H1 (cell line): ENCODE data around the gene SWT1. TPM values are rescaled to one million over a fixed set of nuclear protein-coding genes. Genes with fewer than 3 reads are reported as not detected.

Experiments used
- CTCF ChIA-PET: fragments of 300-600 bp; sonication (Branson Sonifier 250); formaldehyde crosslinking; loops from one replicate; lab custom pipeline; 2021; ENCODE audit not compliant: partially characterized antibody; lab: Charles Lee
- POLR2A ChIA-PET: fragments of 300-600 bp; sonication (Branson Sonifier 250); formaldehyde crosslinking; loops from one replicate; lab custom pipeline; 2021; ENCODE audit warnings: inconsistent platforms; ENCODE audit not compliant: partially characterized antibody; lab: Charles Lee
- DNase-seq, 2 experiments: peaks; one replicate each; pipeline versions ENCODE4 v3.0.0 to v3.0.0-alpha.2; 2010 to 2022; ENCODE audit warnings: low spot score in 2 of 2, low read depth in 1 of 2, mixed read lengths in 1 of 2
- FAIRE-seq: peaks from 2 replicates; lab custom pipeline; 2011; peaks lifted over from hg19 to GRCh38; lab: Jason Lieb, UNC
- H2AFZ ChIP-seq: 2 replicates; pipeline ENCODE4 v1.8.1; 2012; ENCODE audit warnings: low read length, inconsistent platforms
- H2AK5ac ChIP-seq: 2 replicates; pipeline ENCODE4 v1.6.1; 2013; ENCODE audit warnings: low read depth, low read length
- H2BK120ac ChIP-seq: replicated peaks from 2 replicates; pipeline ENCODE3; 2013; ENCODE audit warnings: low read depth, low read length, inconsistent platforms
- H2BK12ac ChIP-seq: 2 replicates; pipeline ENCODE4 v1.6.1; 2013; ENCODE audit warnings: low read depth, low read length
- H2BK15ac ChIP-seq: 2 replicates; pipeline ENCODE4 v1.6.1; 2013; ENCODE audit warnings: low read length
- H2BK20ac ChIP-seq: 2 replicates; pipeline ENCODE4 v1.6.1; 2013; ENCODE audit warnings: low read length
- H2BK5ac ChIP-seq: 2 replicates; pipeline ENCODE4 v1.6.1; 2013; ENCODE audit warnings: low read depth, low read length
- H3K14ac ChIP-seq: 2 replicates; pipeline ENCODE4 v1.6.1; 2013; ENCODE audit warnings: inconsistent platforms; ENCODE audit not compliant: insufficient read length
- H3K18ac ChIP-seq: 2 replicates; pipeline ENCODE4 v1.6.1; 2013; ENCODE audit warnings: low read length; ENCODE audit errors: extremely low read depth
- H3K23ac ChIP-seq: 2 replicates; pipeline ENCODE4 v1.6.1; 2013; ENCODE audit warnings: inconsistent platforms; ENCODE audit not compliant: insufficient read length
- H3K23me2 ChIP-seq: 2 replicates; pipeline ENCODE4 v1.6.1; 2013; ENCODE audit warnings: low read depth, low read length
- H3K27ac ChIP-seq: 2 replicates; pipeline ENCODE4 v1.6.1; 2011; ENCODE audit warnings: low read depth, low read length, inconsistent platforms
- H3K27me3 ChIP-seq, 4 experiments: replicated peaks in 1 of 4; 1 replicate in 1 of 4; 2 replicates in 3 of 4; pipeline versions ENCODE4 v1.6.1 to v1.8.1; 2011 to 2013; ENCODE audit warnings: low read length in 3 of 4, mild to moderate bottlenecking in 3 of 4, inconsistent platforms in 2 of 4, mixed read lengths in 2 of 4, moderate library complexity in 1 of 4; ENCODE audit not compliant: control insufficient read depth in 3 of 4, insufficient read depth in 3 of 4; ENCODE audit errors: extremely low read depth in 1 of 4
- H3K36me3 ChIP-seq, 4 experiments: 2 replicates each; pipeline versions ENCODE4 v1.6.1 to v1.8.1; 2011 to 2013; ENCODE audit warnings: mild to moderate bottlenecking in 4 of 4, low read length in 3 of 4, moderate library complexity in 2 of 4, control low read depth in 1 of 4, inconsistent platforms in 1 of 4; ENCODE audit not compliant: insufficient read depth in 4 of 4, control insufficient read depth in 2 of 4
- H3K4ac ChIP-seq: replicated peaks from 2 replicates; pipeline ENCODE3; 2013; ENCODE audit warnings: low read length, low read depth, mixed read lengths, inconsistent platforms; ENCODE audit not compliant: insufficient read length
- H3K4me1 ChIP-seq, 4 experiments: replicated peaks in 1 of 4; 1 replicate in 1 of 4; 2 replicates in 3 of 4; pipeline versions ENCODE4 v1.6.1 to v1.8.1; 2011 to 2013; ENCODE audit warnings: low read length in 3 of 4, inconsistent platforms in 2 of 4, mixed read lengths in 1 of 4; ENCODE audit not compliant: insufficient read depth in 4 of 4, control insufficient read depth in 3 of 4
- H3K4me2 ChIP-seq, 2 experiments: 2 replicates each; pipeline versions ENCODE4 v1.6.1 to v1.8.1; 2011 to 2013; ENCODE audit warnings: low read depth in 2 of 2, low read length in 2 of 2, control low read depth in 1 of 2, inconsistent platforms in 1 of 2, mild to moderate bottlenecking in 1 of 2; ENCODE audit not compliant: insufficient read depth in 1 of 2
- H3K4me3 ChIP-seq, 4 experiments: fragments of 200-600, 300-600 bp in 1 of 4; sonication (generic), shearing (Covaris generic), sonication (Bioruptor Twin) in 1 of 4; 2 replicates each; pipeline versions ENCODE4 v1.5.1 to v1.8.1; 2011 to 2016; ENCODE audit warnings: low read length in 4 of 4, low read depth in 3 of 4, control low read depth in 2 of 4, inconsistent platforms in 2 of 4, mild to moderate bottlenecking in 2 of 4, mixed read lengths in 1 of 4, moderate library complexity in 1 of 4; ENCODE audit not compliant: insufficient read depth in 2 of 4; ENCODE audit errors: extremely low read depth in 1 of 4
- H3K56ac ChIP-seq: replicated peaks from 2 replicates; pipeline ENCODE3; 2013; ENCODE audit warnings: low read depth, mild to moderate bottlenecking, mixed read lengths, low read length, inconsistent platforms; ENCODE audit not compliant: insufficient read length
- H3K79me1 ChIP-seq: 2 replicates; pipeline ENCODE4 v1.6.1; 2013; ENCODE audit warnings: low read depth, low read length, control low read depth
- H3K79me2 ChIP-seq, 2 experiments: 2 replicates each; pipeline versions ENCODE4 v1.6.1 to v1.8.1; 2012 to 2013; ENCODE audit warnings: low read length in 2 of 2, mild to moderate bottlenecking in 2 of 2, inconsistent platforms in 1 of 2; ENCODE audit not compliant: insufficient read depth in 2 of 2, control insufficient read depth in 1 of 2
- H3K9ac ChIP-seq, 4 experiments: replicated peaks in 1 of 4; 1 replicate in 1 of 4; 2 replicates in 3 of 4; pipeline versions ENCODE4 v1.6.1 to v1.8.1; 2011 to 2013; ENCODE audit warnings: low read depth in 3 of 4, low read length in 3 of 4, control low read depth in 2 of 4, mild to moderate bottlenecking in 2 of 4, moderate library complexity in 2 of 4, inconsistent platforms in 1 of 4; ENCODE audit errors: extremely low read depth in 1 of 4
- H3K9me3 ChIP-seq, 2 experiments: 2 replicates each; pipeline versions ENCODE4 v1.6.1 to v1.8.1; 2012 to 2013; ENCODE audit warnings: mild to moderate bottlenecking in 2 of 2, moderate library complexity in 2 of 2, control low read depth in 1 of 2, inconsistent platforms in 1 of 2, low read depth in 1 of 2, low read length in 1 of 2, mixed read lengths in 1 of 2; ENCODE audit not compliant: insufficient read depth in 2 of 2
- H4K20me1 ChIP-seq, 2 experiments: replicated peaks in 1 of 2; 2 replicates each; pipeline versions ENCODE3 to v1.8.1; 2011 to 2013; ENCODE audit warnings: inconsistent platforms in 2 of 2, low read length in 2 of 2, mild to moderate bottlenecking in 1 of 2; ENCODE audit not compliant: insufficient read depth in 2 of 2, control insufficient read depth in 1 of 2
- H4K5ac ChIP-seq: 2 replicates; pipeline ENCODE4 v1.6.1; 2013; ENCODE audit warnings: low read length, low read depth, mixed read lengths, inconsistent platforms; ENCODE audit not compliant: insufficient read length
- H4K8ac ChIP-seq: 2 replicates; pipeline ENCODE4 v1.8.0; 2013; ENCODE audit warnings: mild to moderate bottlenecking, moderate library complexity, low read length, inconsistent platforms; ENCODE audit not compliant: insufficient read depth; ENCODE audit errors: extremely low read depth
- H4K91ac ChIP-seq: replicated peaks from 2 replicates; pipeline ENCODE3; 2013; ENCODE audit warnings: low read length, mixed read lengths, inconsistent platforms; ENCODE audit not compliant: insufficient read length
- ASH2L ChIP-seq: fragments of 200-600, 300-600 bp; sonication (generic); IDR thresholded peaks from one replicate; pipeline ENCODE4 v1.7.1; 2017; ENCODE audit warnings: low read length
- ATF3 ChIP-seq: IDR thresholded peaks from 2 replicates; pipeline ENCODE4 v1.6.1; 2011; ENCODE audit warnings: low read depth, mild to moderate bottlenecking, low read length; ENCODE audit not compliant: insufficient read depth
- CEBPB ChIP-seq: IDR thresholded peaks from 2 replicates; pipeline ENCODE4 v1.6.1; 2012; ENCODE audit warnings: low read depth, low read length
- EZH2 ChIP-seq: fragments of 200-600 bp; sonication (generic); IDR thresholded peaks from 2 replicates; pipeline ENCODE4 v1.7.1; 2012; ENCODE audit warnings: low read depth, mild to moderate bottlenecking, moderate library complexity, low read length, inconsistent platforms; ENCODE audit not compliant: severe bottlenecking
- FOSL1 ChIP-seq: IDR thresholded peaks from 2 replicates; pipeline ENCODE4 v1.6.1; 2011; ENCODE audit warnings: mild to moderate bottlenecking, low read depth, low read length, moderate library complexity; ENCODE audit not compliant: insufficient read depth
- HDAC2 ChIP-seq, 2 experiments: fragments of 300-600 bp in 1 of 2; sonication (generic) in 1 of 2; IDR thresholded peaks; 2 replicates each; pipeline ENCODE4 v1.6.1; 2011 to 2012; ENCODE audit warnings: low read depth in 2 of 2, low read length in 2 of 2, mild to moderate bottlenecking in 2 of 2, moderate library complexity in 2 of 2, borderline replicate concordance in 1 of 2, inconsistent platforms in 1 of 2
- RFX5 ChIP-seq: IDR thresholded peaks from 2 replicates; pipeline ENCODE4 v1.6.1; 2011; ENCODE audit warnings: low read depth, low read length, improper control_type of control experiment, borderline replicate concordance
- SIX5 ChIP-seq: IDR thresholded peaks from 2 replicates; pipeline ENCODE4 v1.6.1; 2011; ENCODE audit warnings: mild to moderate bottlenecking, low read depth, low read length
- SP2 ChIP-seq: IDR thresholded peaks from 2 replicates; pipeline ENCODE4 v1.6.1; 2012; ENCODE audit warnings: mild to moderate bottlenecking, low read length, inconsistent platforms
- TBP ChIP-seq: IDR thresholded peaks from 2 replicates; pipeline ENCODE4 v1.6.1; 2011; ENCODE audit warnings: low read depth, low read length, improper control_type of control experiment
- polyA plus RNA-seq, 7 experiments: library from polyadenylated mRNA; depleted of rRNA in 3 of 7; stranded (reverse) in 5 of 7; unstranded in 2 of 7; fragments of >200 nt in 5 of 7; fragments of 200-250 nt in 2 of 7; gene quantifications; 1 replicate in 5 of 7; 2 replicates in 1 of 7; 4 replicates in 1 of 7; pipeline versions ENCODE4 v1.2.1 to v1.2.3, GENCODE V29; 2011 to 2013; ENCODE audit warnings: missing spikeins in 2 of 7, mixed read lengths in 2 of 7
- total RNA-seq: library from RNA; stranded (reverse); fragmentation: NEBNext Ultra II Directional; extraction: Animal tissue kit (Norgen Biotek cat#: 25700); gene quantifications from 2 replicates; pipeline ENCODE4 v1.2.1, GENCODE V29; 2021

SWT1 gene
- total and polyA plus RNA-seq, 2 of the 8 experiments (the other 6 are each of a cell fraction or from before 2014, with no cell fraction given): 1.4 to 6.2 TPM

DNA sequence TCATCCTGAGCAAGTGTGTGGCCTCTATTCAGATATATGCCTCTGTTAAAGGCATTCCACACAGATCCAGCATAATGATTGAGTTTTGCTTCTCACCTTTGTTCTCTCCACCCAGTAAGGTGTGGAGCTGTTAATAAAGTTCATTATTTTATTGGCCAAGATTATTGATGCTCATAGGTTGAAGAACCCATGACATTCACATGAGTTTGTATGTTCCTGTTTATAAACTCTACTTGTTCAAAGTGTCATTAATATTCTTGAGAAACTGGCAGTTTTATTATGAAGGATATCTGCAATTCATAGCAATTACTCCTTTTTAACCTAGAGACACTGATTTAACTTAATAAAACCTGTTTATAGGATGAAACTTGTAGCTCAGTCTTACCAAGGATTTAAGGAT, 138.1 kb downstream of the SWT1 start:
- no peak overlapping the region for H3K4me3 ChIP-seq
- no peak overlapping the region for H2BK20ac ChIP-seq
- H4K8ac ChIP-seq: no peak overlapping the region
- no peak overlapping the region for H2BK15ac ChIP-seq
- H3K4me1 ChIP-seq: no peaks in the 10 kb centered on the region
- peaks cover 9 to 57% (median 37%) of the 10 kb centered on the region in 4 experiments for H3K36me3 ChIP-seq
- DNase-seq (no peak), FAIRE-seq (no peak)
- no peak overlapping the region for H4K5ac ChIP-seq
- no peak overlapping the region for H2AK5ac ChIP-seq
- H3K14ac ChIP-seq: no peak overlapping the region
- no peak overlapping the region for H3K56ac ChIP-seq
- ChIA-PET CTCF (interaction anchor here (1.3 kb wide), 1 partner anchor 11 kb away, joined by 4 read pairs; no protein-coding TSS in a partner anchor), POLR2A (interaction anchor here (0.6 to 1.1 kb wide), 5 partner anchors 9 to 1057 kb away, joined by 3 to 6 read pairs (median 3); no protein-coding TSS in a partner anchor)
- H3K9me3 ChIP-seq: no peaks in the 10 kb centered on the region
- H2BK5ac ChIP-seq: no peak overlapping the region
- H3K27me3 ChIP-seq: no peaks in the 10 kb centered on the region
- H3K27ac ChIP-seq: no peak overlapping the region
- no peak overlapping the region for H3K9ac ChIP-seq
- no peak overlapping the region for H3K4me2 ChIP-seq
- H2AFZ ChIP-seq: no peak overlapping the region
- no peaks in the 10 kb centered on the region for H3K79me2 ChIP-seq
- no peak overlapping the region for H4K91ac ChIP-seq
- H4K20me1 ChIP-seq: peaks cover 0 to 5% of the 10 kb centered on the region in 2 experiments
- no peak overlapping the region for H2BK12ac ChIP-seq
- H2BK120ac ChIP-seq: no peak overlapping the region
- no peak overlapping the region for H3K4ac ChIP-seq
- H3K23me2 ChIP-seq: no peaks in the 10 kb centered on the region
- H3K18ac ChIP-seq: no peak overlapping the region
- H3K23ac ChIP-seq: no peak overlapping the region
- no peaks in the 10 kb centered on the region for H3K79me1 ChIP-seq
- TF ChIP-seq ATF3: no peak
- TF ChIP-seq CEBPB: no peak
- TF ChIP-seq SIX5: no peak
- TF ChIP-seq TBP: no peak
- TF ChIP-seq EZH2: no peak
- no peak for TF ChIP-seq HDAC2 (IDR thresholded peaks at IDR 0.05; ENCODE audit: borderline replicate concordance in 1 of 2, low read depth in 2 of 2, low read length in 2 of 2)
- no peak for TF ChIP-seq FOSL1
- no peak for TF ChIP-seq ASH2L
- no peak for TF ChIP-seq SP2
- no peak for TF ChIP-seq RFX5
